Thymus (tissue), 11 donors: ENCODE measurements around the gene TAS2R50. TPM values are rescaled to one million over a fixed set of nuclear protein-coding genes. Genes with fewer than 3 reads are reported as not detected.

Source experiments
- DNase-seq, 9 donors: peaks; one replicate each; pipeline ENCODE4 v3.0.0-alpha.2; 2013; ENCODE audit warnings: low spot score in 9 of 9, low read depth in 6 of 9, missing footprints in 1 of 9
- H3K27ac ChIP-seq, 2 donors: one replicate each; pipeline ENCODE4 v1.5.1; 2013; ENCODE audit warnings: control low read depth in 1 of 2, low read depth in 1 of 2, low read length in 1 of 2, mild to moderate bottlenecking in 1 of 2, moderate library complexity in 1 of 2
- H3K27me3 ChIP-seq, 2 donors: one replicate each; pipeline ENCODE4 v1.5.1; 2013; ENCODE audit warnings: low read length in 1 of 2; ENCODE audit not compliant: control insufficient read depth in 2 of 2, insufficient read depth in 1 of 2
- H3K36me3 ChIP-seq, 2 donors: one replicate each; pipeline ENCODE4 v1.5.1; 2013; ENCODE audit warnings: low read length in 1 of 2, mild to moderate bottlenecking in 1 of 2, moderate library complexity in 1 of 2; ENCODE audit not compliant: control insufficient read depth in 2 of 2, insufficient read depth in 2 of 2
- H3K4me1 ChIP-seq, 2 donors: one replicate each; pipeline ENCODE4 v1.5.1; 2013; ENCODE audit warnings: low read length in 2 of 2; ENCODE audit not compliant: control insufficient read depth in 2 of 2, insufficient read depth in 2 of 2
- H3K4me3 ChIP-seq, 2 donors: one replicate each; pipeline ENCODE4 v1.5.1; 2013; ENCODE audit warnings: low read length in 2 of 2, control low read depth in 1 of 2, mild to moderate bottlenecking in 1 of 2
- H3K9me3 ChIP-seq, 2 donors: one replicate each; pipeline ENCODE4 v1.5.1; 2013; ENCODE audit warnings: low read length in 1 of 2, mild to moderate bottlenecking in 1 of 2; ENCODE audit not compliant: control insufficient read depth in 2 of 2, insufficient read depth in 1 of 2
- whole genome bisulfite sequencing: extraction: QIAGEN DNeasy Blood & Tissue Kit; methylation state at CpG from one replicate; pipeline ENCODE4 v1.1.7; 2013; 5-methylcytosine and 5-hydroxymethylcytosine counted together
- polyA plus RNA-seq: library from polyadenylated mRNA; stranded (reverse); fragments of 200-250 nt; gene quantifications from one replicate; pipeline ENCODE4 v1.2.3, GENCODE V29; 2013
- total RNA-seq: library from RNA; stranded (reverse); fragments of 120-200 nt; gene quantifications from one replicate; pipeline ENCODE4 v1.2.4, GENCODE V29; 2013
- donor health status: healthy.

The TAS2R50 gene
- total and polyA plus RNA-seq, 2 donors, result 0.47 TPM; not detected in 1

GRCh38 chr12:10965476-10965875, 21.2 kb downstream of the TAS2R50 start:
- H3K4me3 ChIP-seq, result no peak overlapping the region
- no peak overlapping the region for H3K27ac ChIP-seq
- H3K36me3 ChIP-seq, result no peaks in the 10 kb centered on the region
- H3K27me3 ChIP-seq, result no peaks in the 10 kb centered on the region
- WGBS, result 92% methylated on average over 1 of the region's 1 CpG
- H3K4me1 ChIP-seq, result no peaks in the 10 kb centered on the region
- peaks cover 0 to 4% of the 10 kb centered on the region in 2 donors for H3K9me3 ChIP-seq
- no peak for DNase-seq

- Histone ChIP-seq H3K27ac (no peak overlapping the region), H3K9me3 (no peaks in the 10 kb centered on the region), H3K27me3 (no peaks in the 10 kb centered on the region), H3K4me1 (no peaks in the 10 kb centered on the region), H3K4me3 (no peak overlapping the region), H3K36me3 (no peaks in the 10 kb centered on the region)
- 13% methylated on average over 4 of the region's 4 CpGs for WGBS
- peak in 4 of 9 donors; percentile 0 to 55 (median 12) for DNase-seq
These were observed 26.5 kb downstream of the TAS2R50 start for GRCh38 chr12:10960211-10960610.

- WGBS, result 99% methylated on average over 2 of the region's 2 CpGs
- no peaks in the 10 kb centered on the region for H3K27me3 ChIP-seq
These were observed 26.9 kb downstream of the TAS2R50 start for GRCh38 chr12:10959804-10960203.

DNA sequence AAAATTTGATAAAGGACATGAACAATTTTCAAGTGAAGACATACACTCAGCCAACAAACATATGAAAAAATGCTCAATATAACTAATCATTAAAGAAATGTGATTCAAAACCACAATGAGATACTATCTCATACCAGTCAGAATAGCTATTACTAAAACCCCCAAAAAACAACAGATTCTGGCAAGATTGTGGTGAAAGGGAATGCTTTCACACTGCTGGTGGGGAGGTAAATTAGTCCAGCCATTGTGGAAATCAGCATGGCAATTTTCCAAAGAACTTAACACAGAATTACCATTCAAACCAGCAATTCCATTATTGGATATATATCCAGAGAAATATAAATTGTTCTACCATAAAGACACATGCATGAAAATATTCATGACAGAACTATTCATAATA, 29.0 kb downstream of the TAS2R50 start:
- Histone ChIP-seq H3K4me3 (no peak overlapping the region), H3K9me3 (no peaks in the 10 kb centered on the region), H3K4me1 (no peaks in the 10 kb centered on the region), H3K27ac (no peak overlapping the region), H3K36me3 (no peaks in the 10 kb centered on the region), H3K27me3 (no peaks in the 10 kb centered on the region)
- no peak for DNase-seq

More at GRCh38 chr12:10959804-10960203, 26.9 kb downstream of the TAS2R50 start:
- Histone ChIP-seq H3K4me3 (no peak overlapping the region), H3K9me3 (no peaks in the 10 kb centered on the region), H3K36me3 (no peaks in the 10 kb centered on the region), H3K4me1 (no peaks in the 10 kb centered on the region), H3K27ac (no peak overlapping the region)
- DNase-seq, result no peak

DNA sequence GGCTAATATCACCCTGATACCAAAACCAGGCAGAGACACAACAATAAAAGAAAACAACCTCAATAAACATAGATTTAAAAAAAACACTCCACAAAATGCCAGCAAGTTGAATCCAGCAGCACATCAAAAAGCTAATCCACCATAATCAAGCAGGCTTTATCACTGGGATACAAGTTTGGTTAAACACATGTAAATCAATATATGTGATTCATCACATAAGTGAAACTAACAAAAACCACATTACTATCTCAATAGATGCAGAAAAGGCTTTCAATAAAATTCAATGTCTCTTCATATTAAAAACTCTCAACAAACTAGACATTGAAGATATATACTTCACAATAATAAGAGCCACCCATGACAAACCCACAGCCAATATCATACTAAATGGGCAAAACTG, 30.6 kb downstream of the TAS2R50 start:
- no peak for DNase-seq
- no peak overlapping the region for H3K4me3 ChIP-seq
- H3K4me1 ChIP-seq, result no peaks in the 10 kb centered on the region
- no peak overlapping the region for H3K27ac ChIP-seq
- H3K36me3 ChIP-seq, result no peaks in the 10 kb centered on the region
- H3K9me3 ChIP-seq, result no peaks in the 10 kb centered on the region
- H3K27me3 ChIP-seq, result no peaks in the 10 kb centered on the region

GRCh38 chr12:10952645-10953044, 34.1 kb downstream of the TAS2R50 start:
- WGBS, result over 99% methylated on average over 4 of the region's 4 CpGs
- no peak for DNase-seq

GRCh38 chr12:10943167-10943566, 43.5 kb downstream of the TAS2R50 start:
- no peaks in the 10 kb centered on the region for H3K9me3 ChIP-seq

More at GRCh38 chr12:10952645-10953044, 34.1 kb downstream of the TAS2R50 start:
- H3K4me3 ChIP-seq, result no peak overlapping the region
- no peaks in the 10 kb centered on the region for H3K36me3 ChIP-seq
- H3K27me3 ChIP-seq, result no peaks in the 10 kb centered on the region
- no peaks in the 10 kb centered on the region for H3K9me3 ChIP-seq
- no peak overlapping the region for H3K27ac ChIP-seq
- H3K4me1 ChIP-seq, result no peaks in the 10 kb centered on the region

DNA sequence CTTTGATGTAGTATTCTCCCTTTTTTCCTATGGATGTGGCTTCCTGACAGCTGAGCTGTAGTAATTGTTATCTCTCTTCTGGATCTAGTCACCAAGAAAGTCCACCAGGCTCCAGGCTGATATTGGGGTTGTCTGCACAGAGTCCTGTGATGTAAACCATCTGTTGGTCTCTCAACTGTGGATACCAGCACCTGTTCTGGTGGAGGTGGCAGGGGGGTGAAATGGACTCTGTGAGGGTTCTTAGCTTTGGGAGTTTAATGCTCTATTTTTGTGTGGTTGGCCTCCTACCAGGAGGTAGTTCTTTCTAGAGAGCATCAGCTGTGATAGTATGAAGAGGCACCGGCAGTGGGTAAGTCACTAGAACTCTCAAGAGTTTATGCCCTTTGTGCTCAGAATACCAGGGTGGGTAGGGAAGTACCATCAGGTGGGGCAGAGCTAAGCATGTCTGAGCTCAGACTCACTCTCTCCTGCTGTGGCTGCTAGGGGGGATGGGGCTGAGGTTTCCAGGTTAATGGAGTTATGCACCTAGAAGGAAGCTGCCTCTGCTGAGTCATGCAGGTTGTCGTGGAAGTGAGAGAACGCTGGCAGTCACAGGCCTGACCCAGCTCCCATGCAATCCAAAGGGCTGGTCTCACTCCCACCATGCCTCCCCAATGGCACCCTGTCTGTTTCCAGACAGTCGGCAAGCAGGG, 44.6 kb downstream of the TAS2R50 start:
- no peaks in the 10 kb centered on the region for H3K27me3 ChIP-seq
- DNase-seq, result peak in 4 of 9 donors; percentile 4 to 44 (median 11)
- no peak overlapping the region for H3K27ac ChIP-seq
- WGBS, result 34% methylated on average over 4 of the region's 4 CpGs
- no peak overlapping the region for H3K4me3 ChIP-seq
- H3K4me1 ChIP-seq, result peaks cover 0 to 12% of the 10 kb centered on the region in 2 donors
- H3K9me3 ChIP-seq, result no peaks in the 10 kb centered on the region
- no peaks in the 10 kb centered on the region for H3K36me3 ChIP-seq

More at GRCh38 chr12:10943167-10943566, 43.5 kb downstream of the TAS2R50 start:
- H3K36me3 ChIP-seq, result no peaks in the 10 kb centered on the region
- H3K4me3 ChIP-seq, result no peak overlapping the region
- over 99% methylated on average over 2 of the region's 2 CpGs for WGBS
- no peak overlapping the region for H3K27ac ChIP-seq
- no peaks in the 10 kb centered on the region for H3K27me3 ChIP-seq
- peaks cover 0 to 12% of the 10 kb centered on the region in 2 donors for H3K4me1 ChIP-seq
- DNase-seq, result no peak

- H3K27ac ChIP-seq, result no peak overlapping the region
- DNase-seq, result no peak
- peaks cover 0 to 12% of the 10 kb centered on the region in 2 donors for H3K4me1 ChIP-seq
- H3K36me3 ChIP-seq, result no peaks in the 10 kb centered on the region
- no peaks in the 10 kb centered on the region for H3K9me3 ChIP-seq
- H3K4me3 ChIP-seq, result no peak overlapping the region
- H3K27me3 ChIP-seq, result no peaks in the 10 kb centered on the region
These were observed 45.3 kb downstream of the TAS2R50 start for GRCh38 chr12:10941369-10941768.
